Activated T-helper 17 cell treated with anti-CD3 and anti-CD28 coated beads, Interleukin-2, amount 50 U/mL, for 72 hours (primary cell): Measurements from ENCODE around the gene UBA7. TPM values are rescaled to one million over a fixed set of nuclear protein-coding genes. Genes with fewer than 3 reads are reported as not detected.
"Not testable (repeated sequence)": the region's sequence is repeated elsewhere in the genome, so short reads cannot be mapped to it uniquely, and the experiment has no call there.

Source experiments
- ATAC-seq: fragments of 150-1000 bp; cut with Tn5 transposase; replicated peaks from 2 replicates; pipeline ENCODE4 v1.10.0; 2021; ENCODE audit warnings: mild to moderate bottlenecking, moderate library complexity
- H3K27ac Mint-ChIP-seq: one replicate; pipeline ENCODE4 v1.8.0; 2022; ENCODE audit warnings: mixed read lengths
- H3K27me3 Mint-ChIP-seq: one replicate; pipeline ENCODE4 v1.8.0; 2022; ENCODE audit warnings: mixed read lengths
- H3K36me3 Mint-ChIP-seq: one replicate; pipeline ENCODE4 v1.8.0; 2022; ENCODE audit warnings: low read depth, mild to moderate bottlenecking, mixed read lengths
- H3K4me1 Mint-ChIP-seq: one replicate; pipeline ENCODE4 v1.8.0; 2022; ENCODE audit warnings: mixed read lengths
- H3K4me3 Mint-ChIP-seq: one replicate; pipeline ENCODE4 v1.8.0; 2022; ENCODE audit warnings: mild to moderate bottlenecking, mixed read lengths
- H3K9me3 Mint-ChIP-seq: one replicate; pipeline ENCODE4 v1.8.0; 2022; ENCODE audit warnings: mixed read lengths
- total RNA-seq, 2 donors: library from RNA; stranded (reverse); gene quantifications; one replicate each; pipeline ENCODE4 v1.2.3, GENCODE V29; 2022

The UBA7 gene
- total RNA-seq, 2 donors from 2014 or later, result 68.6 to 94.2 TPM

DNA sequence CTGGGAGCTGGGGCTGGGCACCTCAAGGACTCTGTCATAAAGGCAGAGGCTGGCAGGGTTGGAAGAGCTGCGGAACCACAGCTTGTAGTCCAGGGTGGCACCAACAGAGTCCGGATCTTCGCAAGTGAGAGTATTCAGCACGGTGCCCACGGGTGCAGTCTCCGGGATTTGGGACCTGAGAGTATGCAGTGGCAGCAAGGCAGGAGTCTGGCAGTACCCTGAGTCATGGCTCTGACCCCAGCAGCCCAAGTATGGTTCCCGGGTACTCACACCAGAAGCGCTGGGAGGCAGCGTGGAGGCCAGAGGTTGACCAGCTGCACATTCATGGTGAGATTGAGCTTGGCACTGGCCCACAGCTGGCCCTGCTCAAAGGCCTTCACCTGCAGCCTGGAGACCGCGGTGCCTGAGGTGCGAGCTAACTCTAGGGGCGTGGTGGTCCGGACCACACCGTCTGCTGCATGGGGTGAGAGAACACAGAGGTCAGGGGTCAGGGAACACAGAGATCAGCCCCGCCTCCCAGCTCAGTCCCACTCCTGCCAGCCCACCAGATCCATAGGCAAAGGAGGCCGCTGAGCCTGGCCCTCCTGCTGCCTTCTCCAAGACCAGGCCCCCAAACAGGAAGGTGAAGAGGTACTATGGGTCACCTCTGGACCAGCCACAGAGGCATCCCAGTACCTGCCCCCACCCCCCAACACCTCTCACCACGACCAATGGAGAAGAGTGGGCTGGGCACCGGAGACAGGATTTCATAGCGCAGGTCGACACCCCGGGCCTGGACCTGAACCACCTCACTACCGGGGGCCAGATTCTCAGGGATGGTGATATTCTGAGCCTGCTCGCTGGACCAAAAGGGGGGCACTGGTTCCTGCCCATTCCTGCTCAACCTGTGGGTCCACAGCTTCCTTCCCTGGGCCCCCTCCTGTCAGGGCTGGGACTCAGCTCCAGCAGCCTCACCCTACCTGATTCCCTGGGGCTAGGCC, 18.5 kb downstream of the UBA7 start:
- Mint-ChIP-seq H3K36me3 (no peaks in the 10 kb centered on the region), H3K27ac (no peak overlapping the region), H3K4me1 (no peaks in the 10 kb centered on the region), H3K27me3 (no peaks in the 10 kb centered on the region), H3K4me3 (no peak overlapping the region), H3K9me3 (no peaks in the 10 kb centered on the region)
- ATAC-seq, result no peak

DNA sequence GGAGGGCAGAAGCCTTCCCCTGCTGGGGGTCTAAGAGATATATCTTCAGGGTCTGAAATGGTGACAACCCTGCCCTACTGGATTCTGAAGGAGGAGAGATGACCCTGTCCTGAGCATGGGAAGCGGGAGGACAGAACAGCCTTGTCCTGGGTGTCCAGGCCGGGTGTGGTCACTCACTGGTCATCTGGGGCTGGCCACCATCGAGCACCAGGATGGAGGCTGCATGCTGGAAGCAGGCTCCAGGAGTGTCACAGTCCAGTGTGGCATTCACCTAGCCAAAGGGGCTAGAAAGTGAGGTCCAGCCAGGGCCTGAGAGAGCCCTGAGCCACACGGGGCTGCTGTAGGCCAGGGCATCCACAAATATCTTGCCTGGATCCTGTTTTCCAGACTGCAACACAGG, 19.3 kb downstream of the UBA7 start:
- Mint-ChIP-seq H3K9me3 (no peaks in the 10 kb centered on the region), H3K36me3 (no peaks in the 10 kb centered on the region), H3K27ac (no peak overlapping the region), H3K27me3 (no peaks in the 10 kb centered on the region), H3K4me1 (no peaks in the 10 kb centered on the region), H3K4me3 (no peak overlapping the region)
- no peak for ATAC-seq

DNA sequence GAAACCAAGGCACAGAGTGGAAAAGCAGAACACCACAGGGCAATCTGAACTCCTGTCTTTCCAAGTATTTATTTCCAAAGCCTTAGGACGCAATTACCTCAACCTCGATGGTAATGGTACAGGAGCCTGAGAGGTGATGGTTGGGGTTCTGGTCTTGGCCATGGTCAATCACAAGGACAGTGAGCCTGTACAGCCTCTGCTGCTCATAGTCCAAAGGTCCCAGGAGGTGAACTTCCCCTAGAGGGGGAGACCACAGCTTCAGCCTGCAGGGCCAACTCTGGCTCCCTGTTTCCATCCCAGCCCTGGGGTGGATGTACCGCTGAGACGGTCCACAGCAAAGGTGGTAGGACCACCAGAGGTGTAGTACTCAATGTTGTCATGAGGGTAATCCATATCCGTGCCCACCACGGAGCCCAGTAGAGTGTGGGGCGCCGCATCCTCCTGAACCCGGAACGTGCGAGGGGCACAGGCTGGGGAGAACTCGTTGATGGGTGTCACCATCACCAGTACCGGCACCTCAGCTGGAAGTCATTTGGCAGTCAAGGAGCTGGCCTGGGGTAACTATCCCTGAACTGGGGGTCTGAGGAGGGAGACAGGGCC, 20.2 kb downstream of the UBA7 start:
- Mint-ChIP-seq H3K27ac (no peak overlapping the region), H3K27me3 (no peaks in the 10 kb centered on the region), H3K36me3 (no peaks in the 10 kb centered on the region), H3K4me3 (no peak overlapping the region), H3K9me3 (no peaks in the 10 kb centered on the region), H3K4me1 (no peaks in the 10 kb centered on the region)
- ATAC-seq, result no peak

DNA sequence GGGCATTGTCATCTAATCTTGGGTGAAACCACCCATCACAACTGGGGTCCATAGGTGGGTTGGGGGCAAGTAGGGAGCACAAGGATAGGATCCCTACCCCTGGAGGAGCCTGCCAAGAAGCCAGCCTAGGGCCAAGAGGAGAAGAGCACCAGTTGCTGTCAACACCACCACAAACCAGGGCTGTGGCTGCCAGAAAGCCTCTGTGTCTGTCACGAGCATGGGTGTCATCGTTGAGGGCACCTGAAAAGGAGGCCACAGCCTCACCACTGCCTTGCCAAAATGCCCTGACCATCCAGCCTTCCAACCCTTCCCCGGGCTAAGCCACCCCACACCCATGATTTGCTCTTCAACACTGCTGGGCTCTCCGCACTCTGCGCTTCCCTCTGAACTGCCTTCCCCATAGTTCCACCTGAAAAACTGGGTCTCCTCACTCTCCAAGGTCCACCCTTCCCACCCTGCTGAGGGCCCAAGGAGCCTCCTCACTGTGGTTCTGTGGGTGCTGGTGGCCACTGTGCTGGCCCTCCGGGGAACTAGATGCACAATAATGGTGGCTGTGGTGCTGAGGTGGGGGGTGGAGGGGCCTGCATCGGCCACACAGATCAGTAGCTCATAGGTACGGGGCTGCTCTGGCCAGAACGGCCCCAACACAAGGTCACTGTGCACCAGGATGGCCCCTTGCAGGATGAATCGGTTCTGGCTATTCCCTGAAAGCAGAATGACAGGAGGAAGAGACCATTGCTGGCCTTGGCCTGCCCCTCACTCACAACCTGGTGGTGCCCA, 21.2 kb downstream of the UBA7 start:
- no peaks in the 10 kb centered on the region for H3K9me3 Mint-ChIP-seq
- H3K27me3 Mint-ChIP-seq, result no peaks in the 10 kb centered on the region
- no peak overlapping the region for H3K4me3 Mint-ChIP-seq
- no peaks in the 10 kb centered on the region for H3K4me1 Mint-ChIP-seq
- no peak for ATAC-seq
- no peak overlapping the region for H3K27ac Mint-ChIP-seq
- H3K36me3 Mint-ChIP-seq, result no peaks in the 10 kb centered on the region

DNA sequence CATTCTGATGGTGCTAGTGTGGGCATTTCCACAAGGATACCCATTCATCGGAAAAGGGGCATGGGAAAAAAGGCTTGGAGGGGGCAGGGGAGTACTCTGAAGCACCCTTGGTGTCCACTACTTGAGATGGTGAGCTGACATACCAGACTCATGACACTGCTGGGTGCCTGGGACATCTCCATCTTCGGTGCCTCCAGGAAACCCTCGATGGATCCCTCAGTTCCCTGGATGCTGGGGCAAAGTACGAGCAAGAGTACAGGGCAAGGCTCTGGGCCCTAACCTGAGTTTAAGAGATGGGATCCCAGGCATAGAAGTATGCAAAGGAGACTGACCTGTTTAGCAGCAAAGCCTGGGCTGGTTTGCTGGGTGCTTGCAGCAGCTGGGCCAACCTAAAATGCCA, 22.2 kb downstream of the UBA7 start:
- Mint-ChIP-seq H3K4me1 (no peaks in the 10 kb centered on the region), H3K27ac (no peak overlapping the region), H3K27me3 (no peaks in the 10 kb centered on the region), H3K9me3 (no peaks in the 10 kb centered on the region), H3K4me3 (no peak overlapping the region), H3K36me3 (no peaks in the 10 kb centered on the region)
- no peak for ATAC-seq

DNA sequence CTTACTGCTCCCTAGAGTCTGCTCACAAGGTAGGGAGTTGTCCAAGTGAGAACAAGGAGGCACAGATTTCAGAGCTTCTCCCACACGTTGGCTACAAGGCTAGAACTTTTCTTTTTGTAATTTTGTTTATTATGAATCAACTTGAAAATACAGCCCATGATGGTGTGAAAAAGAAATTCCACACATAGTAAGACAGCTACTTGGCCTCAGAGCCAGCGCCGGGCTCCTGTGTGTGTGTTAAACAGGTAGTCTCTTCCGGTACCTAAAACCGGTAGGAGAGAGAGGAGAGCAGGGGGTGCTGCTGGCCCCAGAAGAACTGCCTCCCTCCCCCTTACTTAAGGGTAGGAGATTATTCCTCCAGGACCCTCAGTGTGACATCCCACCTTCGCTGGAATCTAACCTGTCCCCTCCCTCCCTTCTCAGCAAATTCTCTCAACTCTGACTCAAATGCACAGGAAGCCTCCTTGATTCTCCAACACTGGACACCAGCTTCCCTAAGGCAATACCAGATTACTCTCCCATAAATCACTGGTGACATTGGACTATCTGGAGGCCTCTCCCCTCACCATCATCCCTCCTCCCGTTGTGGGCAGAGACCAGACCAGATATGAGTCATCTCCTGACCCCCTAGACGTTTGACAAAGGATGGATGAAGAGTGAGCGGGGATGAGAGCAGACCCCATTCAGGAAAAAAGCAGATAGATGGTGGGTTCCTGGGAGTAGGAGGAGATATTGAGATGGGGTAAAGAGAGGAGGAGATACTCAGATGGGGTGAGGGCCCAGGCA, 22.9 kb downstream of the UBA7 start:
- no peak overlapping the region for H3K27ac Mint-ChIP-seq
- H3K27me3 Mint-ChIP-seq, result no peaks in the 10 kb centered on the region
- ATAC-seq, result no peak
- no peak overlapping the region for H3K4me3 Mint-ChIP-seq
- peaks cover under 1% of the 10 kb centered on the region for H3K36me3 Mint-ChIP-seq
- no peaks in the 10 kb centered on the region for H3K9me3 Mint-ChIP-seq
- H3K4me1 Mint-ChIP-seq, result no peaks in the 10 kb centered on the region

DNA sequence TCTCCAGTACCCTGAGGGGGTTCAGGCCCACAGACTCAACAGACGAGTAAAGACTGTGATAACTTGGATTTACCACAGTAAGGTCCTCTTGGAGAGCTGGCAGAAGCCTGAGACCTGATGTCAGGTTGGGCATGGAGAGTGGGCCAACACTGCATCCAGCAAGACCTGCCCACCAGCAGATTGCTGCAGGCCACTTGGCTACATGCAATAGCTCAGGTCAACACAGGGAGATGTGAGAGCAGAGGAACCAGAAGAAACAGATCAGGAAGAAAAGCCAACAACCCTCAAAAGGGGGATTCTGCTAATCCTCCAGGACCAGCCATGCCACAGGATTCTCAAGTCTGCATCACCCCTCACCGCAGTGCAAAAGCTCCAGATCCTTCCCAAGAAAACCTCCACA, 25.7 kb downstream of the UBA7 start:
- Mint-ChIP-seq H3K4me3 (no peak overlapping the region), H3K27ac (no peak overlapping the region), H3K36me3 (peaks cover 22% of the 10 kb centered on the region), H3K9me3 (no peaks in the 10 kb centered on the region), H3K4me1 (peaks cover 8% of the 10 kb centered on the region), H3K27me3 (no peaks in the 10 kb centered on the region)
- no peak for ATAC-seq

DNA sequence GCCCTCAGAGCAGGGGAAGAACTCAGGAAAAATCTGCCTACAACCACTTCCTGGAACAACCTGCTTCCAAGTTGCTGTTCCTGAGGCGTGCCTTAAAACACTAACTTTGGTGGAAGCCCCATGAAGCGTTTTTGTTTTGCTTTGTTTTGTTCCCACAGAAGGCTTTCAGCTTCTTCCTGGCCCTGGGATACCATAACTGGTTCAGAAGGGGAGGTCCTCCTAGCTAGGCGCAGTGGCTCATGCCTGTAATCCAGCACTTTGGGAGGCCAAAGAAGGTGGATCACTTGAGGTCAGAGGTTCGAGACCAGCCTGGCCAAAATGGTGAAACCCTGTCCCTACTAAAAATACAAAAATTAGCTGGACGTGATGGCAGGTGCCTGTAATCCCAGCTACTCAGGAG, 26.2 kb downstream of the UBA7 start:
- Mint-ChIP-seq H3K27me3 (no peaks in the 10 kb centered on the region), H3K27ac (peak overlapping the region; percentile 98), H3K4me1 (peaks cover 8% of the 10 kb centered on the region), H3K4me3 (peak overlapping the region; percentile 96), H3K9me3 (no peaks in the 10 kb centered on the region), H3K36me3 (peaks cover 27% of the 10 kb centered on the region)
- ATAC-seq, result no peak

DNA sequence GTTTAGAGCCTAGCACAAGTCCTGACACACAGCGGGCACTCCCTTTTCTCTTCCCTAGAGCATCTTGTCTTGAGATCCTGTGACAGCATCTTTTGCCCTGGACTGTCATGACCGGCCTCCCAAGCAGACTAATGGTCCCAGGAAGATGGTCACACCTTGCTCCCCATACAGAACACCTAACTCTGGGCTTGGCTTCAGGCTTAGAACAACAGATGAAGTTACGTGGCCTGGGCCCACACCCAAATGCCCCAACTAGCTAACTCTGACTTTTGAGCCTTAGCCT, 26.6 kb downstream of the UBA7 start:
- no peaks in the 10 kb centered on the region for H3K27me3 Mint-ChIP-seq
- H3K4me1 Mint-ChIP-seq, result peaks cover 8% of the 10 kb centered on the region
- ATAC-seq, result no peak
- no peaks in the 10 kb centered on the region for H3K9me3 Mint-ChIP-seq
- peak overlapping the region; percentile 98 for H3K27ac Mint-ChIP-seq
- peak overlapping the region; percentile 96 for H3K4me3 Mint-ChIP-seq
- peaks cover 31% of the 10 kb centered on the region for H3K36me3 Mint-ChIP-seq

DNA sequence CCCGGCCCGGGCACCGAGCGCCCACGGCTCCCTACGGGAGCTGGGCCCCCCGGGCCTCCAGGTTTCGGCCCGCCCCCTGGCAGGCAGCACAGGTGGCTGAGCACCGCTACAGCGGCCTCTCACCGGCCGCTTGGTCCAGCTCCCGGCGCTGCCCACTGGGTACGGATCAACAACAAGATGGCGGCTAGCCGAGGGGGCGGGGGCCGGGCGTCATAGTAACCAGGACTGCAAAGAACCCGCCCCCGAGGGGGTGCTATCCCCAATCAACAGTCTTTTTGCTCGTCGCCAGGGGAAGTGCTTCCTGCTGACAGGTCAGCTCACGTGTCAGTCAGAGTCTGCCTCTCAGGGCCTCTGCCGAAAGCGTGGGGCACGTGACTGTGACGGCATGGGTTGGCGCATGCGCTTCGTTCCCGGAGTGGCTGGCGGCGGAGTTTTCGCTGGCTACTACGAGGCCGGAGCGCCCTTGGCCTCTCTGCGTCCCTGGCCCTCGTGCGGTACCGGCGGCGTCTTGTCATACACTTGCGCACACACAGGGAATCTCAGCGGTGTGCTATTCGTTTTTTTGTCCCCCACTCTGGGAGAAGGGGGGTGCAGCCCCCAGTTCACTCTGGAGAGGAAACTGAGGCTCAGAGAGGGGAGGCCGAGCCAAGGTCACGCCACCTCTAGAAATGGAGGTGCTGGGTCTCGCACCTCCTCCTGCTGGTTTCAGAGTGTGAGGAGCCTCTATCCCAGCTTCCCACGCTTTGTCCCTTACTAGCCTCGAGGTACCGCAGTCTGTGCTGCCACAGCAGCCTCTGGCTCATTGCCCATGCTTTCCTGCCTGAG, 27.2 kb downstream of the UBA7 start, which contains the start of gene IP6K1:
IP6K1 (minus strand) TSS at position 186 of the 825 bp plus-strand sequence. CDS start 38,502 bp downstream, outside the sequence.
- H3K9me3 Mint-ChIP-seq, result no peaks in the 10 kb centered on the region
- H3K36me3 Mint-ChIP-seq, result peaks cover 33% of the 10 kb centered on the region
- peak within 1 kb of the TSS; percentile 96 for H3K4me3 Mint-ChIP-seq

DNA sequence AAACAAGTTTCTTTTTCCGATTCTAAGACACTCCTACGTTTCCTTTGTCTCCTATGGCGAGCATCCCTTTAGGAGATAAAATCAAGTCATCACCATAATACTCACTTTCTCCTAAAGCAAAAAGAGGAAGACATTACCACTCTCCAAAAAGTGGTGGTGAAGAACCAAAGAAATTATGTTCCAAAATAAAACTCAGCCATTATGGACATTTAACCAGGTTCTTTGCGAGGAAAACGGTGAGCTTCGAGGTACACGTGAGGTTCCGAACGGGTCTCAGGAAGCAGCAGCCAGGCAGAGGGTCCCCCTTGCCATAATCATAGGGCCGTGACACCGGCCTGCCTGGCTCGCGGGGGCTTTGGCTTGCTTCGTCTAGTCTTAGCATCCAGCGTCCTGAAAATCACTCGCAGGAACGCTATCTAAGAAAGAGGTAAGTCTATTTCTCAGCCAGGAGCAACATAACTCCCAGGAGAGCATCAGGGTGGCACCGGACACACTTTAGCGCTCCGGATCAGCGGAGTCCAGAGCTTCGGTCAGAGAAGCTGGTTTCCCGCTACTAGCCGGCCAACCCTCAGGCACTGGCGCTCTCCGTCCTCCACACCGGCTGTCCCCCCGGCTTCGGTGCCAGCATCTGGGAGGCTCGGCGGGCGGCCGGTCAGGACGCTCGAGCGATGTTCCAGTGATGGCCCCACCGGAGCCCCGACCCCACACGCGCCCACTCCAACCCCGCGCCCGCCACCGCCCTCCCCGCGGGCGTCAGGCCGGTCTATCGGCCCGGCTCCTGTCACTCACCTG, 28.0 kb downstream of the UBA7 start:
- Mint-ChIP-seq H3K4me1 (peaks cover 13% of the 10 kb centered on the region), H3K9me3 (no peaks in the 10 kb centered on the region), H3K27ac (peak overlapping the region; percentile 98), H3K27me3 (no peaks in the 10 kb centered on the region), H3K4me3 (peak overlapping the region; percentile 96), H3K36me3 (peaks cover 41% of the 10 kb centered on the region)
- peak; percentile 52 for ATAC-seq

More for the DNA sequence above, 27.2 kb downstream of the UBA7 start, which contains the start of gene IP6K1:
- no peaks in the 10 kb centered on the region for H3K27me3 Mint-ChIP-seq
- H3K27ac Mint-ChIP-seq, result peak within 1 kb of the TSS; percentile 98
- peak; percentile 100 for ATAC-seq
- H3K4me1 Mint-ChIP-seq, result peaks cover 8% of the 10 kb centered on the region

DNA sequence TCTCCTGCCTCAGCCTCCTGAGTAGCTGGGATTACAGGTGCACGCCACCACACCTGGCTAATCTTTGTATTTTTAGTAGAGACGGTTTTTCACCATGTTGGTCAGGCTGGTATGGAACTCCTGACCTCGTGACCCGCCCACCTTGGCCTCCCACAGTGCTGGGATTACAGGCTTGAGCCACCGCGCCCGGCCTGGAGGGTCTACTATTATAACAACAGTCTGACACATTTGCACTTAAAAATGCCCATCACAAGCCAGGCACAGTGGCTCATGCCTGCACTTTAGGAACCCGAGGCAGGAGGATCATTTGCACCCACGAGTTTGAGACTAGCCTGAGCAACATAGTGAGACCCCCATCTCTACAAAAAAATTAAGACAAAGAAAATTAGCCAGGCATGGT, 31.5 kb downstream of the UBA7 start:
- peaks cover 70% of the 10 kb centered on the region for H3K36me3 Mint-ChIP-seq
- H3K27me3 Mint-ChIP-seq, result not testable (repeated sequence)

More for the DNA sequence above, 31.5 kb downstream of the UBA7 start:
- not testable (repeated sequence) for ATAC-seq, H3K9me3 Mint-ChIP-seq, H3K4me3 Mint-ChIP-seq, H3K27ac Mint-ChIP-seq
- peaks cover 29% of the 10 kb centered on the region for H3K4me1 Mint-ChIP-seq
